Fibroblast of skin of right quadriceps (primary cell): ENCODE results near the gene SRPK3.
"Not testable (repeated sequence)": the region's sequence is repeated elsewhere in the genome, so short reads cannot be mapped to it uniquely, and the experiment has no call there.

Experiments
- DNase-seq: peaks from one replicate; pipeline ENCODE4 v3.0.0-alpha.2; 2013

Gene SRPK3

DNA sequence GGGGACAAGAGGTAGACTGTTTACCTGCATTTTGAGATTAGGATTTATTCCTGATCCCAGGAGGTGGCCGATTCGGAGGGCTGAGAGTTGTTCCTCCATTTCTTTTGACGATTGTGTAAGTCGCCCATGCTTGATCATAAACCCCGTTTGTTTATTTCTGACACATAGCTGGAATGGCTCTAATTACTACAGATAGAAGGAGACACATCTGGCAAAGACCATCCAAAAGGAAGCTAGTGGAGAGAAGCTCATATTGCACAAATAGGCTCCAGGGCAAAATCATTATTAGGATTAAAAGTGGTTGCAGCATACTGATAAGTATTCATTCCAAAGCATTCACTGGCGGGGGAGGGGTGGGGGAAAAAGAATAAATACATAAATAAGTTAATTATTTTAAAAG lies 33.9 kb upstream of the SRPK3 start:
- not testable (repeated sequence) for DNase-seq

DNA sequence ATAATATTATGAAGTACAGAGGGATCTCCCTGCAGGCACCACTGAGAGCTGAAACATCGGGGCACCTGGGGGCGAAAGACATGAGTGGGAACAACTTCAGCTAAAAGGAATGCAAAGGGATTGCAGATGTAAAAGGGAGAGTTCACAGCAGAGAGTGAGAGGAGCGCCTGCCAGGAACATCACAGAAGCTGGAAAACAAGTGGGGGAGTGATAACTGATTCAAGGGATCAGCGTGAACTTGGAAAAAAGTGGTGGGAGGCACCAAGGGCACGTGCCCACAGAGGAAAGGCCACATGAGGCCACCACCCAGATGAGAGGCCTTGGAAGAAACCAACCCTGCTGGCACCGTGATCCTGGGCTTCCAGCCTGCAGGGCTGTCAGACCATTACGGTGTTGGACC lies 31.8 kb upstream of the SRPK3 start:
- not testable (repeated sequence) for DNase-seq

DNA sequence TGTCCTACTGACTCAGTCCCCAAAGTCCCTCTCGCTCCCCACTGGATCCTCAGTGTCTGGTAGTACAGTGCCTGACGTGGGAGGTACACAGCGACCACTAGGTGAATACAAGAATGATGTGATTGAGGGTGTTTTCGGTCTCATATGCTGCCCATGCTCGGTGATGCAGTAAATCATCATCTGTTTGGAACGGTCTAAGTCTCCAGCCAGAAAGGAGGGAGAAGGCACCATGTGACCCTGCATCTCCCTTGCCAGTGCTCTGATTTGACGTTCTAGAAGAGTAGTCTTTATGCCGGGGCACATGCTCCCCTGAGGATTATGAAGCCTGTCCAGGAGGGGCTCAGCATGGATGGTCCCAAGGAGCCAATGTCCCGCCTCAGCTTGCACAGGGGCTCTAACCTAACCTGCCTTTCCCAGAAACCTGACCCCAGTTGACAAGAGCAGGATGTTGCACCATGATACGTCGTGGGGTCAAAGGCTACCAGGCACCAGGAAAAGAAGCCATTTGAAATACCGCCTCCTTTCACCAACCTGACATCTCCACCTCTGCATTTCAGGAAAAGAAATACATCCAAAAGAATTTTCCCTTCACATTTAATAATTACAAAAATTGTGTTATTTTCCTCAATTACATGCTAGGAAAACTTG lies 30.6 kb upstream of the SRPK3 start:
- no peak for DNase-seq

DNA sequence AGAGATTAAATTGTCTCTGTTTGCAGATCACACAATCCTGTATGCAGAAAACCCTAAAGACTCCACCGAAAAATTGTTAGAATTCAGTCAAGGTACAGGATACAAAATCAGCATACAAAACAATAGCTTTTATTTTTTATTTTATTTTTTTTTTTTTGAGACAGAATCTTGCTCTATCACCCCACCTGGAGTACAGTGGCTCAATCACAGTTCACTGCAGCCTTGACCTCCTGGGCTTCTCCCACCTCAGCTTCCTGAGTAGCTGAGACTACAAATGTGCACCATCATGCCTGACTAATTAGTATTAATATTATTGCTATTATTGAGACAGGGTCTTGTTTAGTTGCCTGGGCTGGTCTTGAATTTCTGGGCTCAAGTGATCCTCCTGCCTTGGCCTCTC lies 25.7 kb upstream of the SRPK3 start:
- no peak for DNase-seq

DNA sequence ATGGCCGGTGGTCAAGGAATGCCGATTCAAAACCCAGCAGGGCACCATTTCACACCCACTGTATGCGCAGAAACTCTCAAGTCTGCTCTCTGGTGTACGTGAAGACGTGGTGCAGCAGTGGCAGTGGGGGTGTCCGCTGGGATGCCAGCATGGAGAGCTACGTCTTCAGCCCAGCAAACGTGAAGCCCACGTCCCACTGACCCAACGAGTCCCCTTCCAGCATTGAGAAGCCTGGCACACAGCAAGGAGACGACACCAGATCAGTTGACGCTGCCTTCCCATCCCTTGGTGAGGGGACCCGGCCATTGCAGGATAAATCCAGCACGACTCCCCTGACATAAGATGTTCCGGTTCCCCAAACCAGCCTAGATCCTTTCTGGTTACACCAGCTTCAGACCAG lies 19.0 kb upstream of the SRPK3 start:
- DNase-seq, result no peak

DNA sequence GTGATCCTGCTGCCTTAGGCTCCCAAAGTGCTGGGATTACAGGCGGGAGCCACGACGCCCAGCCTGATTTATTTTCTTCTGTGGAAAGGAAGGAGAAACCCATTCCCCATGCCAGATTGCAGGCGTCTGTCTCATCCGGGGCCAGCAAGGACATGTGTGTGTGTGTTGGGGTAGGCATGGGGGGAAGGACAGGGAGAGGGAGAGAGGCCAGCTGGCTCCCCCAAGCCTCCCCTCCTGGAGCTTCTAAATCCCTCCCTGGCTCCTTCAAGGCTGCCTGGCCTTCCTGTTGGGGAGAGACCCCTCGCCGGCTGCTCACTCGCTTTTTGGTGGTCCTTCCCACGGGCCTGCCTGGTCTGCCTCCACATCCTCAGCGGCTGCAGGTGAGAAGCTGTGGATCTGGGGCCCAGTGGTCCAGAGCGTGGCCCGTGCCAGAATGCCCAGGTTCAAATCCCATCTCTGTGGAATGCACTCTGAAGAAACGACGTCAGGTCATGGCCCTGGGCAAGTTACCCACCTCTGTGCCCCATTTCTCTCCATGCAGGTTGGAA lies 18.1 kb upstream of the SRPK3 start:
- DNase-seq, result no peak

DNA sequence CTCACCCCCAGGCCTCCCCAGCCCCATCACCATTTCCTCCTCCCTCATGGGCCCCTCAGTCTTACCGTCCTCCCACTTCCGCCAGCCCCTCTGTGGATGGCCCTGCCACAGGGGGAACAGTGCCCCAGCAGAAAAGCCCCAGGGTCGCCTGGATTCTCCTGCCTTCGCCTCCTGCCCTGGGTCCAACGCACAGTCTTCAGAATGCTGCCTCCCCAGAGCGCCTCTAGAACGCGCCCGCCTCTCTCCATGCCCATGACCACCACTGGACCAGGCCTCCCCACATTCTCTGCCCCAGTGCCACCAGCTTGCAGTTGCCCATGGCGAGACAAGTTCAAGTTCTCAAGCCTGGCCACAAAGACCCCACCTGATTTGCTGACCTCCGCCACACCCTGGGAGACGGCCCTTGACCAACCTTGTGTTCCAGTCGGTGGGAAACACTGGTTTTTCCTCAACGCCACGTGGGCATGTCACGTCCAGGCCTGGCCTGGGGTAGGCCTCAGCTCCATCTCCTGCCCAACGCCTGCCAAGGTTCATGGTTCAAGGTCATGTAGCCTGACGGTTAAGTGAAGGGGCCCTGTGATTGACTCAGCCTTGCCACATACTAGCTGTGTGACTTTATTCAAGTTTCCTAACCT lies 17.4 kb upstream of the SRPK3 start:
- DNase-seq, result no peak

DNA sequence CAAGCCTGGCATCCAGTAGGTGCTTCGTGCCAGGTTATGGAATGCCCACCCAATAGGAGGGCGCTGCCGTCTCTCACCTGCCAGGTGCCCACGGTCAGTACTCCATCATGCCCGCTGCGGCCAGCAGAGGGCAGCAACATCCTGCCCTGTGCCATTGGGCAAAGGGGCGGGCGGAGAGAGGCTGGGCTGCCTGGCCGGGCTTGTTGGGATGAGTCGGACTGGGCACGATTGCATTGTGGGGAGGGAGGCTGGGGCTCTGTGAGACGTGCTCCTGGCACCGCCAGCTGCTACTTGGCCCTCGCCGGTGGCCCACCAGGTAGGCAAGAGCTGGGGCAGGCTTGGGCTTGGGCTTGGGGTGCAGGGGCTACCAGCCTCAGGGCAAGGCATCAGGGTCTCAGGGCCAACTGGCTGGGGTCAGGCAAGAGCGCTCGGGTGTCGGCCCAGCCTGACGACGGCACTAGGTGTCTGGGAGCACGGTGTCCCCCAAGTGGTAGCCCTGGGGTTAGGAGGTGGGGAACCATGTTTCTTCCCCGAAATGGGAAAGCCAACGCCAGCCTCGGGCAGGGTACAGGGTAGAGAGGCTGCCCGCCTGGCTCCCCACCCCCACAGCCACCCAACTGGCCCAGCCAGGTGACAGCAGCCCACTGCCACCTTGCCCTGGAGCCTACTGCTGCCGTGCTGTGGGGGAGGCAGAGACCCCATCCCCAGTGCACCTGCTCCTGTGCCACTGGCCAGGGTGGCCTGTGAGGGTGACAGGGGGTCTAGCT lies 16.7 kb upstream of the SRPK3 start, which contains the start of gene PLXNB3:
TSS of gene PLXNB3 (plus strand) at position 261 of the 767 bp plus-strand sequence. CDS start 1,287 bp downstream, outside the sequence.
- DNase-seq, result peak; percentile 60

DNA sequence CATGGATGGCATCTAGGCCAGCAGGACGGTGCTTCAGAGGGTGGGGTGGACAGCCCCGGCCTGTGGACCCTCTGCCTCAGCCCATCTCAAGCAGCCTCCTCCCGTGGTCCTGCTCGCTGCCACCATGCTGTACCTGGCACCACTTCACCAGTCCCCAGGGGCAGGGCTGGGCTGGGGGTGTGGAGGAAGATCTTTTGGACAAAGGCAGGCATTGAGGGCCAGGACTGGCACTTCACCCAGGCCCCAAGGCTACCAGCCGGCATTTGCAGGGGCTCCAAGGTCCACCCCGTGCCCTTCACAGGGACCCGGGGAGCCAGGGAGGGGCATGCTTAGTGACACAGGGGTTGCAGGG lies 16.1 kb upstream of the SRPK3 start:
- DNase-seq, result no peak

DNA sequence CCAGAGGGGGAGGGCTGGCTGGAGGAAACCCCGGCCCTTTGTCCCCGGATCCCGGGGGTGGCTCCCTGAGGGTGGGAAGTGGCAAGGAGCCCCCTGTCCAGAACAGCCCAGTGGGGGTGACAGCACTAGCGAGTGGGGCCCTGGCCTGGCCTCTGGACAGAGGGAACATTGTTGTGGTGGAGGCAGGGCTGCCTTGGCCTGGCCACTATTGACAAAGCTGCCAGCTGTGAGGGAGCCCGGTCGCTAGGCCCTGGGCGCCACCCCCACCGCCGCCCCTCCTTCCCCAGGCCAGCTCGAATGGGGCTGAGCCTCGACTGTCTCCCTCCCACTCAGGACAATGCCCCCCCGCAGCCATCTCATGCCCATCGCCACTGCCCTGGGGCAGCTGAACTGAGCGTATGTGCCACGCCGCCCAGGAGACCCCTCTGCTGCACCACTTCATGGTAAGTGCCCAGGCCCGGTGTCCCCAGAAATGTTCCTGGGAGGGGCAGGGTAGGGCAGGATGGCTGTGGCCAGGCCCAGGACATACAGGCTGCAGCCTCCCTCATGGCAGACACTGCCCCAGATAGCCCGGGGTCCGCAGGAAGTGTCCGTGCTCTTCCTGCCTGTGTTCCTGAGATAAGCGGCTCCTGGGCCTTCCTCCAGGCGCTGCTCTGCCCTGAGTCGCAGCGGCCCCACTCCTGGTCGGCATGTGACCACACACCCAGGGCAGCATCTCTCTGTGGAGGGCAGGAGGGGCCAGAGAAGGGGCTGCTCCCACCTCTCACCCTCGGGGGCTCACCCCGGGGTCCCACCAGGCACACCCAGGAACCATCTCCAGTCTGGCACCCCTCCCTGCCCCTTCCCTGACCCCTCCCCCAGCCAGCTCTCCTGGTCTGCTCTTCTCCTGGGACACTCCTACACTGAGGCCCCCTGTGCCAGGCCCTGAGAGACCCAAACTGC lies 15.4 kb upstream of the SRPK3 start:
- DNase-seq, result no peak

DNA sequence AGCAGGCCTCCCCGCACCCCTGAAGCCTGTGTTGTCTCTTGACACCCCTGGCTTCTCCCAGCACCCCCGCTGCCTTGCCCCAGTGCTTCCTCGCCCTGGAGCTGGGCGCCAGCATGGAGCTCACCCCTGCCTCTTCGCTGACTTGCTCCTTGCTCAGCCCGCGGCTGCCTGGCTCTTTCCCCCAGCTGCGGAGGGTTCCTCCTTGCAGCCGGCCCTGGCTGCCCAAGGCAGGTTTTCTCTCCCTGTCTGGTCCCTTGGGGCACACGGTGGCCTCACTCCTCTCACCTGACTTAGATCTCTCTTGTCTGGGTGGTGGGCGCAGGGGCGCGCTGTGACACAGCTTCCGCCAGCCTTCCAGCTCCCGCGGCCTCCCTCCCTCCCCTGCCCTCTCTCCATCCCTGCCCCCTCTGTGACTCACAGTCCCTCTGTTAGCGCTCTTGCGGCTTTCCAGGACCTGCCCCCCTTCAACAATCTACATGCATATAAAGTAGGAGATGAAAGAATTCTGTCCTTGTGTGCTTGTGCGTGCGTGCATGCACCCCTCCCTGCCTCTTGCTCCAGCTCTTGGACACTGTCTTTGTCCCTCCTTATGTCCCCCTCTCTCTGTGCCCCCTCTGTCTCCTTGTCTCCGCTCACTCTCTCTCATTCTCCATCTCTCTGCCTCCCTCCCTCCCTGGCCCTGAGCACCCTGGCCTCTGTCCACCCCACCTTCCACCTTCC lies 14.6 kb upstream of the SRPK3 start:
- DNase-seq, result peak; percentile 79

DNA sequence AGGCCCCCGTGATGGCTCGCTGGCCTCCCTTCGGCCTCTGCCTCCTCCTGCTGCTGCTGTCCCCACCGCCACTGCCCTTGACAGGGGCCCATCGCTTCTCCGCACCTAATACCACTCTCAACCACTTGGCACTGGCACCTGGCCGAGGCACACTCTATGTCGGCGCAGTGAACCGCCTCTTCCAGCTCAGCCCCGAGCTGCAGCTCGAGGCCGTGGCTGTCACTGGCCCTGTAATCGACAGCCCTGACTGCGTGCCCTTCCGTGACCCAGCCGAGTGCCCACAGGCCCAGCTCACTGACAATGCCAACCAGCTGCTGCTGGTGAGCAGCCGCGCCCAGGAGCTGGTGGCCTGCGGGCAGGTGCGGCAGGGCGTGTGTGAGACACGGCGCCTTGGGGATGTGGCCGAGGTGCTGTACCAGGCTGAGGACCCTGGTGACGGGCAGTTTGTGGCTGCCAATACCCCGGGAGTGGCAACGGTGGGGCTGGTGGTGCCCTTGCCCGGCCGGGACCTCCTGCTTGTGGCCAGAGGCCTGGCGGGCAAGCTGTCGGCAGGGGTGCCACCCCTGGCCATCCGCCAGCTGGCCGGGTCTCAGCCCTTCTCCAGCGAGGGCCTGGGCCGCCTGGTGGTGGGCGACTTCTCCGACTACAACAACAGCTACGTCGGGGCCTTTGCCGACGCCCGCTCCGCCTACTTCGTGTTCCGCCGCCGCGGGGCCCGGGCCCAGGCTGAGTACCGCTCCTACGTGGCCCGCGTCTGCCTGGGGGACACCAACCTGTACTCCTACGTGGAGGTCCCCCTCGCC lies 13.8 kb upstream of the SRPK3 start:
- DNase-seq, result no peak

DNA sequence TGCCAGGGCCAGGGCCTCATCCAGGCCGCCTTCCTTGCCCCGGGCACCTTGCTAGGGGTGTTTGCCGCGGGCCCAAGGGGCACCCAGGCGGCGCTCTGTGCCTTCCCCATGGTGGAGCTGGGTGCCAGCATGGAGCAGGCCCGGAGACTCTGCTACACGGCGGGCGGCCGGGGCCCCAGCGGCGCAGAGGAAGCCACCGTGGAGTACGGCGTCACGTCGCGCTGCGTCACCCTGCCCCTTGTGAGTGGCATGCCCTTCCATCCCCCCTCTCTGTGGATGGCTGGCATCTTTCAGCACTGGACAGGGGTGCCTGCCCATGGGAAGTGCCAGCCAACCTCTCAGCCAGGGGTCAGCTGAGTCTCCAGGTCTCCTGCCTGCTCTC lies 13.2 kb upstream of the SRPK3 start:
- no peak for DNase-seq

DNA sequence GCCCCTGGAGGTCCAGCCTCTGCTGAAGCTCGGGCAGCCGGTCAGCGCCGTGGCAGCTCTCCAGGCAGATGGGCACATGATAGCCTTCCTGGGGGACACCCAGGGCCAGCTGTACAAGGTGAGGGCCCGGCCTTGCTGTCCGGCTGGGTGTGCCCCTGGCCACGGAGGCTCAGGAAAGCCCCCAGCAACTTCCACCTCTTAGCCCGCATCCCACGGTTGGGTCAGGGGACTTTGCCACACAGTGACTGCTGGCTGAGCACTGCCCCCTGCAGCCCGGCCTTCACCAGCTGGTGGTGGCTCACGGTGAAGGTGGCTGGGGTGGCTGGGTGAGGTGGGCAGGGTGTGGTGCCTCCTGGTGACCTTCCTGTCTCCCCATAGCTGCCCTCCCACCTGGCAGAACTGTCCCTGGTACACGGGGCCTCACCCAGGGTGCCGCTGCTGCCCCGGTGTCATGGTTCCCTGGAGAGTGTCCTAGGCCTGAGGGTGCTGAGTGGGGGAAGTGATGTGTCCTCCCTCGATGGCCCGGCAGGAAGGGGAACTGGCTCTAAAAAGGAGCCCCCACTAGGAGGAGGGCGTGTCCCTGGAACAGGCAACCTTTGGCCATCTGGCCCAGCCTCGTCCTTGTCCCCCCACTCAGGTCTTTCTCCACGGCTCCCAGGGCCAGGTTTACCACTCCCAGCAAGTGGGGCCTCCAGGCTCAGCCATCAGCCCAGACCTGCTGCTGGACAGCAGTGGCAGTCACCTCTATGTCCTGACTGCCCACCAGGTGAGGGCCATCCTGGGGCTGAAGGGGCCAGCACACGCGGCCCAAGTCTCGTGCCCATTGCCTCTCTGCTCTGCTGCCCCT lies 12.3 kb upstream of the SRPK3 start:
- no peak for DNase-seq

DNA sequence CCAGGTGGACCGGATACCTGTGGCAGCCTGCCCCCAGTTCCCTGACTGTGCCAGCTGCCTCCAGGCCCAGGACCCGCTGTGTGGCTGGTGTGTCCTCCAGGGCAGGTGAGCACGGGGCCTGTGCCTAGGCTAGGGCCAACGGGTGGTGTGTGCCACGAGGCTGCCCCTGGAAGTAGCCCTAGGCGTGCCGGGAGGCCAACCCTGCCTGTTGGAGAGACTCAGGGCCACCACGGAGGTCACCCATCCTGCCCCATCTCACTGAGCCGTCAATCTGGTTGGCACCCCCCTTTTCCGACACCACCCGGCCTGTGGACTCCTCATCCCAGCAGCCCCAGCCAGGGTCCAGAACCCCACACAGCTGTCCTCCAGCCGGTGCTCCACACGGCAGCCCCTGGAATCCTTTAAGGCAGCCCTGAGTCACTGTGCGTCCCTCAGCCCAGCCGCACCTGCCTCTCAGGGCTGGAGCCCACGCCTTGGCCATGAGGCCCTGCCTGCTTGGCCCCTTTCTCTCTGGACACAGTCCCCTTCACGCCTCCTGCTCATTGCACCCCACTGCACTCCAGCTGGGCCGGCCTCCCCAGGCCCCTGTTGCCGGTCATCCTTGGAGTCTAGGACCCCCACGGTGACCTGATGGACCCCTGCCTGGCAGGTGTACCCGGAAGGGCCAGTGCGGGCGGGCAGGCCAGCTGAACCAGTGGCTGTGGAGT lies 11.5 kb upstream of the SRPK3 start:
- no peak for DNase-seq

DNA sequence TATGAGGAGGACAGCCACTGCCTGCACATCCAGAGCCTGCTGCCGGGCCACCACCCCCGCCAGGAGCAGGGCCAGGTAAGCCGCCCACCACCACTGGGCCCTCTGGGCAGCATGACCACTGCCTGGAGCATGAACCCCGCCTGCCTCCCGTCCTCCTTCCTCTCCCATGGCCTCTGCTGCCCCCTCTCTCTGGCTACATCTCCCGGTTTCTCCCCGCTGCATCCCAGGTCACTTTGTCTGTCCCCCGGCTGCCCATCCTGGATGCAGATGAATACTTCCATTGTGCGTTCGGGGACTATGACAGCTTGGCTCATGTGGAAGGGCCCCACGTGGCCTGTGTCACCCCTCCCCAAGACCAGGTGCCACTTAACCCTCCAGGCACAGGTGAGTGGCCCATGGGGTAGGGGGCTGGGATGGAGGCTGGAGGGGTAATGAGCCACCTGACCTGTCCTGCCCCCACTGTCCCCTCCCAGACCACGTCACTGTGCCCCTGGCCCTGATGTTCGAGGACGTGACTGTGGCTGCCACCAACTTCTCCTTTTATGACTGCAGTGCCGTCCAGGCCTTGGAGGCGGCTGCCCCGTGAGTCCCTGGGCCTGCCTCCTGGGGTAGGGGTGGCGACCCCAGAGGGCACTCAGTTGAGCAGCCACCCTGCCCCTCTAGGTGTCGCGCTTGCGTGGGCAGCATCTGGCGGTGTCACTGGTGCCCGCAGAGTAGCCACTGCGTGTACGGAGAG lies 10.8 kb upstream of the SRPK3 start:
- DNase-seq, result no peak

DNA sequence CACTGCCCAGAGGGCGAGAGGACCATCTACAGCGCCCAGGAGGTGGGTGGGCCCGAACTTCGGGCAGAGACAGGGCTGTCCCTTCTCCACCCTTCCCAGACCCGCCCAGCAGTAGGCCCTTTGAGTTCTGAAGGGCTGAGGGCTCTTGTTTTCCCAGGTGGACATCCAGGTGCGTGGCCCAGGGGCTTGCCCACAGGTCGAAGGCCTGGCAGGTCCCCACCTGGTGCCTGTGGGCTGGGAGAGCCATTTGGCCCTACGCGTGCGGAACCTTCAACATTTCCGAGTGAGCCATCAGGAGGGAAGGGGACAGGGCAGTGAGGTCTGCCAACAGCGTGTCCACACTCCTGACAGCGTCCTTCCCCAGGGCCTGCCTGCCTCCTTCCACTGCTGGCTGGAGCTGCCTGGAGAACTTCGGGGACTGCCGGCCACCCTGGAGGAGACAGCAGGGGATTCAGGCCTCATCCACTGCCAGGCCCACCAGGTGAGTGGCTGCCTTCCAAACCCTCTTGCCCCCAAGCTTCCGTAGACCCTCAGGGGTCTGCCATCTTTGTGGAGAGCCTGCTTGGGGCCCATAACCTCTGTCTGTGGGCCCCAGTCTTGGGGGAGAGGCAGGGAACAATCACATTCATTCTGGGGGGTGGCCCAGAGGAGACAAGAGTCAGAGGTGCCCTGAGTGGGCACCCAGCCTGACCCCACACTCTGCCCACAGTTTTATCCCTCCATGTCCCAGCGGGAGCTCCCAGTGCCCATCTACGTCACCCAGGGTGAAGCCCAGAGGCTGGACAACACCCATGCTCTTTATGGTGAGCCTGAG lies 10.0 kb upstream of the SRPK3 start:
- DNase-seq, result no peak
